Mucosa of descending colon (tissue), 3 donors: ENCODE results near the gene ZNF74. TPM values are rescaled to one million over a fixed set of nuclear protein-coding genes. Genes with fewer than 3 reads are reported as not detected.
"Not testable (repeated sequence)": the region's sequence is repeated elsewhere in the genome, so short reads cannot be mapped to it uniquely, and the experiment has no call there.

Source experiments
- ATAC-seq: fragments of 200-7000 bp; cut with Tn5 transposase; one replicate; pipeline ENCODE4 v1.9.1; 2020; ENCODE audit warnings: mild to moderate bottlenecking, moderate library complexity
- DNase-seq, 3 donors: peaks; one replicate each; pipeline ENCODE4 v3.0.0-alpha.2; 2020
- H3K36me3 ChIP-seq: fragments of 200-600 bp; one replicate; pipeline ENCODE4 v1.8.0; 2021; ENCODE audit warnings: low read depth, mild to moderate bottlenecking
- H3K4me1 ChIP-seq: fragments of 200-600 bp; one replicate; pipeline ENCODE4 v1.8.0; 2021; ENCODE audit warnings: low read depth, mild to moderate bottlenecking
- H3K4me3 ChIP-seq: fragments of 200-600 bp; one replicate; pipeline ENCODE4 v1.8.0; 2021; ENCODE audit warnings: mild to moderate bottlenecking
- H3K9me3 ChIP-seq: fragments of 200-600 bp; one replicate; pipeline ENCODE4 v1.8.0; 2021; ENCODE audit warnings: mild to moderate bottlenecking
- intact Hi-C, 2 donors: fragments of 100-400 bp; cut with DNase I in 1 of 2; cut with micrococcal nuclease in 1 of 2; formaldehyde crosslinking; loops; one replicate each; pipeline versions ENCODE4 v1.11.0 to v1.11.1; 2022; cut with DNase I, micrococcal nuclease
- total RNA-seq, 3 donors: library from RNA; stranded (reverse); fragmentation: NEBNext Ultra II Directional in 2 of 3; extraction: Animal tissue kit (Norgen Biotek cat#: 25700) in 2 of 3; gene quantifications; one replicate each; pipeline versions ENCODE4 v1.2.1 to v1.2.4, GENCODE V29; 2021 to 2023
- donor health status: DM: no; HTN: no; CAD: no; lungs with moderate emphysema.
- donor health status: DM: no; HTN: no; CAD: no.
- donor health status: DM: no; HTN: yes; CAD: no.

The ZNF74 gene
- total RNA-seq, 3 donors from 2014 or later = 4.2 to 14.4 (median 4.8) TPM

- H3K9me3 ChIP-seq, ATAC-seq, H3K4me3 ChIP-seq, intact Hi-C loops, DNase-seq, H3K4me1 ChIP-seq, H3K36me3 ChIP-seq: not testable (repeated sequence)
These were observed 32.2 kb upstream of the ZNF74 start for GRCh38 chr22:20361752-20362229.

- DNase-seq, intact Hi-C loops, H3K4me3 ChIP-seq, ATAC-seq, H3K9me3 ChIP-seq, H3K36me3 ChIP-seq, H3K4me1 ChIP-seq: not testable (repeated sequence)
These were observed 31.5 kb upstream of the ZNF74 start for GRCh38 chr22:20362403-20362802.

DNA sequence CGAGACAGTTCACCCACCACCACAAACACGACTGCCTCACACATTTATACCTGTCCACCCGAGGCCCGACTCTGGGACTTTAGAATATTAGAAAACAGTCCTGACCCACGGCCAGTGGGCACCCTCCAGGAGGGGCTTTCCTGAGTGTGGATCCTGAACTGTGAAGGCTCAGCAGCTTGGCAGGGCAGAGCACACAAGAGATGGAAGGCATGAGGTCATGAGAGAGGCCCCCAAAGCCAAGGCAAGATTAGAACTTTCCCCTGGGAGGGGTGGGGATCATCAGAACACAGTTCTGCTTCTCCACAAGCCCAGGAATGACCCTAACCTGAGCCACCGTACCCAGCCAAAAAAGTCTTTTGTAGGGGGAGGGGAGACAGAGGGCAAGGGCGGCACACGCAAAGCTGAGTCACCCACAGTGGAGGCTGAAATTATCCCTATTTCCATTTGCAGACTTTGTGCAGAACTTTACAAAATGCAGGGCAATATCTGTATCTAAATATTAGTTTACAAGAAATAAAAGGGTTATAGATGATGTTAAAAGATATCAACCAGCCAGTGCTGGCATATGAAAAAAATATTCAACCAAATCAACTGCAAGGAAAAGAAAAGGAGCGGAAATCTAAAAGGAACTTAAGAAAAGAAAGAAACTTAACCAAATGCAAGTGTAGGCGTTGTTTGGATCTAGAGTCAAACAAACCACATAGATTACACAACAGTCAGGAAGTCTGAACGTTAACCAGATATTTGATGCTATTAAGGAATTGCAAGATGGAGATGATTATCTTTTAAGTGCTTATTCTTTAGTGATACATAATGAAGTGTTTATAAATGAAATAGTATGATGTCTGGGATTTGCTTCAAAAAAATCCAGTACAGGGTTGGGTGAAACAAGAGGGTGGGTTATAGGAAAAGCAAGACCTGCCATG lies 29.4 kb upstream of the ZNF74 start:
- H3K4me1 ChIP-seq, H3K36me3 ChIP-seq, DNase-seq, H3K4me3 ChIP-seq, ATAC-seq, intact Hi-C loops, H3K9me3 ChIP-seq: not testable (repeated sequence)

DNA sequence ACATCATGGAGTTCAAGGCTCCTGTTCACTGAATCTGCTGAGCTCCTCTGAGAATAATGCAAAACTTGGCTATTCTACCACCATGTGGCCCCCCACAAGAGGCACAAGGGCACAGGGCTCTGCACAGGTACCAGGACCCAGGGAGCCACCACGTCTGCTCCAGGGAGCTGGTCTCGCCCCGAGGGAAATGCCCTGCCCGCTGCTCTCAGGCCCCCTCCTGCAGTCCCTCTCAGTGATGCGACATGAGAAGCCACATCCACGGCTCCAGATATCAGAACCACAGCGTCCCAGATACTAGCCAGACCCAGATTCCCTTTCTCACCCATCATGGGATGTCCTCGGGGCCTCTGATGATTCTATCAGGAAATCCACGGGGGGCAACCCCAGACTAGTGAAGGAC lies 27.1 kb upstream of the ZNF74 start:
- H3K4me3 ChIP-seq, H3K9me3 ChIP-seq, intact Hi-C loops, ATAC-seq, H3K36me3 ChIP-seq, DNase-seq, H3K4me1 ChIP-seq: not testable (repeated sequence)

GRCh38 chr22:20368875-20369274 lies 25.1 kb upstream of the ZNF74 start:
- DNase-seq = not testable (repeated sequence)

DNA sequence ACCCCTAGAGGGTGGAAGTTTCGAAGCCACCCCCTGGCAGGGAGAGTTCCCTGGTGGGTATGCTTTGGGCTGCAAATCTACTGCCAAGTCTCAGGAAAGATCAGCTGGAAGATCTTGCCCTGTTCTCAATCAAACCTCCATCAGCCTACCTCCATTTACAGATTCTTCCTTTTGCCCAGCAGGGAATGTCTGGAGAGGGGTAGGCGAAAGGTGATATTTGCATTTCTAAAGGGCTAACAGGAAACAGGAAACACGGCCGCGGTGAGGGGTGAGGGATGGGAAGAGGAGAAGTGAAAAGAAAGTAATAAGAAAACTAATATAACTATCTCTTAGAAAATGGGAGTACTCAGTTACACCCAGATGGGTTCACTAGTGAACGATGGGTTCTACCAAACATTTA lies 22.3 kb upstream of the ZNF74 start:
- H3K4me3 ChIP-seq, intact Hi-C loops, ATAC-seq, H3K9me3 ChIP-seq, H3K36me3 ChIP-seq, DNase-seq, H3K4me1 ChIP-seq: not testable (repeated sequence)

More at GRCh38 chr22:20368875-20369274, 25.1 kb upstream of the ZNF74 start:
- H3K36me3 ChIP-seq, ATAC-seq, H3K9me3 ChIP-seq, intact Hi-C loops, H3K4me3 ChIP-seq, H3K4me1 ChIP-seq: not testable (repeated sequence)

DNA sequence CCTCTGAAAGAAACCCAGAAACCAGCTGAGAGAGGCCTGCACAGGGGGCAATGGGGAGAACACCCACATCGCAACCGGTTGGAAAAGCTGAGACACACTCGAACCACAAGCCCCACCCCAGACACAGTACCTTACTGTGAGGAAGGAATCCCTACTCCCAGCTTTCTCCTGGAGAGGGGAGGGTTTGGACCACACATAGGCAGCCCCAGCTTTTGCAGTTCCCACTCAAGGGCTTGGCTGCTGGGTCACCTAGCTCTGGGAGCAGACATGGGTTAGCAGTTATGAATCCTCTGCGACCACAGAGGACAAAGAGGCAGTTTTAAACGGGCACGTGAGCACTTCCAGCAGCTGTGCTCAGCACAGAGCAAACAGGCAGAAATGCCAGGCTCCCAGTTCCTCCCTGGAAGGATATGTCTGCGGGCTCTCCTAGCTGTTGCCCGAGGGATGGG lies 21.5 kb upstream of the ZNF74 start:
- H3K4me1 ChIP-seq, DNase-seq, intact Hi-C loops, H3K9me3 ChIP-seq, ATAC-seq, H3K36me3 ChIP-seq, H3K4me3 ChIP-seq: not testable (repeated sequence)

GRCh38 chr22:20373195-20373706 lies 20.7 kb upstream of the ZNF74 start:
- not testable (repeated sequence) for ATAC-seq

GRCh38 chr22:20374130-20374529 lies 19.8 kb upstream of the ZNF74 start:
- ATAC-seq, intact Hi-C loops, H3K36me3 ChIP-seq, H3K9me3 ChIP-seq, DNase-seq, H3K4me3 ChIP-seq, H3K4me1 ChIP-seq: not testable (repeated sequence)

More at GRCh38 chr22:20373195-20373706, 20.7 kb upstream of the ZNF74 start:
- H3K36me3 ChIP-seq, H3K4me3 ChIP-seq, H3K4me1 ChIP-seq, intact Hi-C loops, H3K9me3 ChIP-seq, DNase-seq: not testable (repeated sequence)

GRCh38 chr22:20376281-20376680 lies 17.7 kb upstream of the ZNF74 start:
- H3K4me1 ChIP-seq, intact Hi-C loops, H3K4me3 ChIP-seq, ATAC-seq, H3K36me3 ChIP-seq, H3K9me3 ChIP-seq, DNase-seq: not testable (repeated sequence)

GRCh38 chr22:20376983-20377382 lies 17.0 kb upstream of the ZNF74 start:
- DNase-seq = not testable (repeated sequence)

More at GRCh38 chr22:20376983-20377382, 17.0 kb upstream of the ZNF74 start:
- intact Hi-C loops, H3K4me3 ChIP-seq, H3K4me1 ChIP-seq, H3K9me3 ChIP-seq, H3K36me3 ChIP-seq, ATAC-seq: not testable (repeated sequence)
